ENCODE data around the gene GCK. TPM values are rescaled to one million over a fixed set of nuclear protein-coding genes. Genes with fewer than 3 reads are reported as not detected.

GCK gene
- polyA plus RNA-seq, 4 donors, result 0.85 to 1.1 TPM; not detected in 2

DNA sequence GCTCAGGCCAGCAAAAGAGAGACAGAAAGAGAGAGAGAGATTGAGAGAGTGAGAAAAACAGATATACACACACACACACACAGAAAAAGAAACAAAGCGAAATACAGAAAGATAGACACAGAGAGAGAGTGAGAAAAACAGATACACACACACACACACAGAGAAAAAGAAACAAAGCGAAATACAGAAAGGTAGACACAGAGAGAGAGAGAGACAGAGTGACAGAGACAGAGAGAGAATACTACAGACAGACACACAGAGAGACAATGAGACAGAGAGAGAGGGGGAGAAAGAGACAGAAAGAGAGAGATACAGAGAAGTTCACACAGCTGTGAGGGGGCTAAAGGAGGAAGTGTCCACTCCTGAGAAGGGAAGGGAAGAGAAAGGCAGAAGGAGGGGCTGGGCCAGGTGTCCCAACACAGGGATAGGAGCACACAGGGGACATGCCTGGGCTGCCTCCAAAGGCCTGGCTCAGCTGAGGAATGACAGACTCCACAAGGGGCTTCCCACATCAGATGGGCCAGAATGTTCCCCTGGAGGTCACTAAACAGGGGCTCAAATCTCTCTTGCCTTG is 4.3 kb downstream of the GCK start:
- WGBS, 3 donors, result 86 to 93% (median 88%) methylated on average over 2 of the region's 2 CpGs
- FAIRE-seq, result no peak

DNA sequence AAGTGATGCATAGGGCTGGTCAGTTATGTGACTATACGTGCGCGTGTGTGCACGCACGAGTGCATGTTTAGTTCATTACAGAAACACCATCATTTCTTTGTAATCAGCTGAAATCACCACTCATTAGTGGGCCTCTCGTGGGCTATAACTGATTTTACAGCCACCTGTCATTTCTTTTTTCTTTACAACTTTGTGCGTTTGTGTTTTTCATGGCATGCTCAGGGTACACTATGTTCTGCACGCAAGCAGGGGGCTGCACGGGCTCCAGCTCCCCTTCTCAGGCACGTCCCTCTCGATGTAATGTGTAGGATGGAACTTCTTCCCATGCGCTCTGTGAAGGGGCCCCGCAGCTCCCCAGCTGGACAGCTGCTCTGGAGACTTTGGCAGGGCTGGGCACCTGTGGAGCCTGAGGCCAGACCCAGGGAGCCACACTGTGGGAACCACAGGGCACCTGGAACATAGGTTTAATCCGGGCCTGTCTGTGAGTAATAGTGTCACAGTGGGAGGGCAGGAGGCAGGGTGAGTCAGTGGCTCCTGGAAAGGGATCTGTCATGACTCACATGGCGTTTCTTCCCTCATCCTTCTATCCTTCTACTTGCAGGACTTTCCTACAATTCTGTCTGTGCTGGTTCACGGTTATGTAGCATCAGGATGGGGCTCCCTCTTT is 4.9 kb downstream of the GCK start:
- FAIRE-seq (no peak), DNase-seq (no peak)
- no peaks in the 10 kb centered on the region for H3K36me3 ChIP-seq (ENCODE audit: control insufficient read depth in 3 of 3, insufficient read depth in 2 of 3, low read depth in 1 of 3, low read length in 3 of 3)
- H3K9me3 ChIP-seq (ENCODE audit: control insufficient read depth in 2 of 2, insufficient read depth in 1 of 2, low read depth in 1 of 2, low read length in 1 of 2), result peaks cover 0 to 7% of the 10 kb centered on the region in 2 donors
- H3K4me3 ChIP-seq (ENCODE audit: low read depth in 1 of 3, low read length in 3 of 3), result no peak overlapping the region
- 72 to 79% (median 77%) methylated on average over 16 of the region's 16 CpGs for WGBS, 3 donors
- H3K27ac ChIP-seq (ENCODE audit: low read depth in 1 of 3, low read length in 2 of 3), result no peak overlapping the region
- H3K27me3 ChIP-seq (ENCODE audit: control insufficient read depth in 3 of 3, insufficient read depth in 3 of 3, low read length in 3 of 3), result peaks cover 0 to 6% (median 6%) of the 10 kb centered on the region in 3 donors
- H3K4me1 ChIP-seq (ENCODE audit: control insufficient read depth in 3 of 3, insufficient read depth in 2 of 3, low read depth in 1 of 3, low read length in 2 of 3), result no peaks in the 10 kb centered on the region

More for the DNA sequence above, 4.3 kb downstream of the GCK start:
- no peaks in the 10 kb centered on the region for H3K36me3 ChIP-seq (ENCODE audit: control insufficient read depth in 3 of 3, insufficient read depth in 2 of 3, low read depth in 1 of 3, low read length in 3 of 3)
- no peak overlapping the region for H3K27ac ChIP-seq (ENCODE audit: low read depth in 1 of 3, low read length in 2 of 3)
- H3K4me3 ChIP-seq (ENCODE audit: low read depth in 1 of 3, low read length in 3 of 3), result no peak overlapping the region
- no peaks in the 10 kb centered on the region for H3K4me1 ChIP-seq (ENCODE audit: control insufficient read depth in 3 of 3, insufficient read depth in 2 of 3, low read depth in 1 of 3, low read length in 2 of 3)
- no peak for DNase-seq
- H3K9me3 ChIP-seq (ENCODE audit: control insufficient read depth in 2 of 2, insufficient read depth in 1 of 2, low read depth in 1 of 2, low read length in 1 of 2), result peaks cover 0 to 7% of the 10 kb centered on the region in 2 donors
- H3K27me3 ChIP-seq (ENCODE audit: control insufficient read depth in 3 of 3, insufficient read depth in 3 of 3, low read length in 3 of 3), result peaks cover 0 to 6% (median 6%) of the 10 kb centered on the region in 3 donors

DNA sequence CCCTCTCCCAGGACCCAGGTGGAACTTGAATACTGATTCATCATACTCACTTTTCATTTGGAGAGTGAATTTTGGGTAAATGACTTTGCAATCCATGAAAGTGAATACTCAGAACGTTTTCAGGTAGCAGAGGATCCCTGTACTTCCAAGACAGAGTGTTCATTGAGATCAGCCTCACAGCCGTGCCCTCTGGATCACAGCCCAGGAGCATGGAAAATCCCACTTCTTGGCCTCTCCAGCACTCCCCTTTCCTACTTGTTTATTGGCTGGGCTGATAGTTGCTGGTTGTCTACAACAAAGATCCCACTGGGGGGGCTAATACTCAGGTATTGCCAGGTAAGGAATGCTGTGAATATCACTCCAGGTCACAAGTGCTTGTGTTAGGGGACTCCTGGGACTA is 5.9 kb downstream of the GCK start:
- H3K9me3 ChIP-seq (ENCODE audit: control insufficient read depth in 2 of 2, insufficient read depth in 1 of 2, low read depth in 1 of 2, low read length in 1 of 2), result peaks cover 0 to 7% of the 10 kb centered on the region in 2 donors
- H3K36me3 ChIP-seq (ENCODE audit: control insufficient read depth in 3 of 3, insufficient read depth in 2 of 3, low read depth in 1 of 3, low read length in 3 of 3), result no peaks in the 10 kb centered on the region
- peaks cover 0 to 6% (median 6%) of the 10 kb centered on the region in 3 donors for H3K27me3 ChIP-seq (ENCODE audit: control insufficient read depth in 3 of 3, insufficient read depth in 3 of 3, low read length in 3 of 3)
- H3K4me1 ChIP-seq (ENCODE audit: control insufficient read depth in 3 of 3, insufficient read depth in 2 of 3, low read depth in 1 of 3, low read length in 2 of 3), result no peaks in the 10 kb centered on the region
- FAIRE-seq (no peak), DNase-seq (no peak)
- no peak overlapping the region for H3K4me3 ChIP-seq (ENCODE audit: low read depth in 1 of 3, low read length in 3 of 3)
- WGBS, 3 donors, result 21 to 33% (median 31%) methylated on average over 2 of the region's 2 CpGs
- H3K27ac ChIP-seq (ENCODE audit: low read depth in 1 of 3, low read length in 2 of 3), result no peak overlapping the region

DNA sequence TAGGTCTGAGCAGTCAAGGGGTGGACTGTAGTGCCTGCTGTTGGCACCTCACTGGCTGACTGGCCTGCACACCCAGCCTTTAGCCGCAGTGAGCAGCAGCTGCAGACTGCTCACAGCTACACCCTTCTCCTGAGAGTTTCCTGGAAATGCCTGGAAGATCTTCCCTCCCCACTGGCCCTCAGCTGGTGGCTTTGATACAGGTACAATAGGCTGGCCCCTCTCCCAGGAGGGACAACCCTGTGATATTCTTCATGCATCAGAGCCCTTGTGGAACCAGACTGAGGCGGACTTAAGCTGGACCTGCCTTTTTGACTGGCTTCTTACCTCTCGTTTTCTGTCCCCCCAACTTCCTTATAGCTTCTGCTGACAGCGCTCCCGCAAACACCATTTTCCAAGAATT is 6.4 kb downstream of the GCK start:
- Histone ChIP-seq H3K36me3 (ENCODE audit: control insufficient read depth in 3 of 3, insufficient read depth in 2 of 3, low read depth in 1 of 3, low read length in 3 of 3) (no peaks in the 10 kb centered on the region), H3K27ac (ENCODE audit: low read depth in 1 of 3, low read length in 2 of 3) (no peak overlapping the region), H3K9me3 (ENCODE audit: control insufficient read depth in 2 of 2, insufficient read depth in 1 of 2, low read depth in 1 of 2, low read length in 1 of 2) (peaks cover 0 to 7% of the 10 kb centered on the region in 2 donors), H3K4me3 (ENCODE audit: low read depth in 1 of 3, low read length in 3 of 3) (no peak overlapping the region), H3K27me3 (ENCODE audit: control insufficient read depth in 3 of 3, insufficient read depth in 3 of 3, low read length in 3 of 3) (peaks cover 0 to 6% (median 6%) of the 10 kb centered on the region in 3 donors), H3K4me1 (ENCODE audit: control insufficient read depth in 3 of 3, insufficient read depth in 2 of 3, low read depth in 1 of 3, low read length in 2 of 3) (no peaks in the 10 kb centered on the region)
- FAIRE-seq (no peak), DNase-seq (no peak)
- WGBS, 3 donors, result 77 to 80% (median 80%) methylated on average over 5 of the region's 5 CpGs

DNA sequence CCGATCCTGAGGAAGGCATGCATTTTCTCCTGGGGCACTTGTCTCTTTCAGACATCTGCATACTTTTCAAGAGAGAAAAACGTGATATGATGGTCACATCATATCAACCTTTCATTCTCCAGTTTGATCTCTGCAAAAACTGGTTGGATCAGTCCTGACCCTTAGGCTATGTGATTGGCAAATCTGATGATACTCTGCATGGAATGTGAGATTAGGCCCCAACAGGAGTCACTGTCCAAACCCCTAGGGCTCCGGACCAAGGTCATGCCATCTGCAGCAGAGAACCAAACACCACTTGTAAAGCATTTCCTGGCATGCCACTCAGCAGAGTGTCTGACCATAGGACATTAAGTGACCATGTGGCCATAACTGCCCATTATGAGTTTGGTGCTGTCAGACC is 8.6 kb downstream of the GCK start:
- DNase-seq (no peak), FAIRE-seq (no peak)
- peaks cover 0 to 12% (median 8%) of the 10 kb centered on the region in 3 donors for H3K27me3 ChIP-seq (ENCODE audit: control insufficient read depth in 3 of 3, insufficient read depth in 3 of 3, low read length in 3 of 3)
- WGBS, 3 donors, result 54 to 63% (median 57%) methylated on average over 3 of the region's 3 CpGs
- H3K9me3 ChIP-seq (ENCODE audit: control insufficient read depth in 2 of 2, insufficient read depth in 1 of 2, low read depth in 1 of 2, low read length in 1 of 2), result peaks cover 0 to 7% of the 10 kb centered on the region in 2 donors
- no peak overlapping the region for H3K27ac ChIP-seq (ENCODE audit: low read depth in 1 of 3, low read length in 2 of 3)
- H3K4me1 ChIP-seq (ENCODE audit: control insufficient read depth in 3 of 3, insufficient read depth in 2 of 3, low read depth in 1 of 3, low read length in 2 of 3), result no peaks in the 10 kb centered on the region
- H3K36me3 ChIP-seq (ENCODE audit: control insufficient read depth in 3 of 3, insufficient read depth in 2 of 3, low read depth in 1 of 3, low read length in 3 of 3), result no peaks in the 10 kb centered on the region
- H3K4me3 ChIP-seq (ENCODE audit: low read depth in 1 of 3, low read length in 3 of 3), result no peak overlapping the region

DNA sequence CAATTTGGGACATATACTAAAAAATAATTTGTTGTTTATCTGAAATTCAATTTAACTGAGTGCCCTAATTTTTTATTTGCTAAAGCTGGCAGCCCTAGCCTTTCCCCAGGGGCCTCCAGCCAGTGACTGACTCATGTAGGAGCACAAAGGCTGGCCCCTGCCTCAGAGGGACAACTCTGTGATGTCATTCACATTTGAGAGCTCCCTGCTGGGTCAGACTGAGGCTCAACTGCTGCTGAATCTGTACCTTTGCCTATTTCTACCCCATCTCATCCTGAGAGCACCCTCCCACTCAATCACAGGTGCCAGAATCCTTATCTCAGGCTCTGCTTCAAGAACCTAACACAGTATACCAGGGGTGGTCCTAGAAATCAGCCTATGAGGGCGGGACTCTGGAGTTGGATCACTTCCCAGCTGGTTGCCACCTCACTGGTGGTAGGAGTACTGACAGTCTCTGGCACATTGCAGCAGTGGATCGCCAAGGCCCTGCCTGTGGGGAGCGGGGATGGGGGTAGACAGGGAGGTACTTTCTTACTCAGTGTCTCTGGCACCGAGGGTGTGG is 11.6 kb downstream of the GCK start:
- Histone ChIP-seq H3K4me3 (ENCODE audit: low read depth in 1 of 3, low read length in 3 of 3) (no peak overlapping the region), H3K4me1 (ENCODE audit: control insufficient read depth in 3 of 3, insufficient read depth in 2 of 3, low read depth in 1 of 3, low read length in 2 of 3) (no peaks in the 10 kb centered on the region), H3K27ac (ENCODE audit: low read depth in 1 of 3, low read length in 2 of 3) (no peak overlapping the region), H3K27me3 (ENCODE audit: control insufficient read depth in 3 of 3, insufficient read depth in 3 of 3, low read length in 3 of 3) (peaks cover 0 to 17% (median 5%) of the 10 kb centered on the region in 3 donors), H3K36me3 (ENCODE audit: control insufficient read depth in 3 of 3, insufficient read depth in 2 of 3, low read depth in 1 of 3, low read length in 3 of 3) (no peaks in the 10 kb centered on the region), H3K9me3 (ENCODE audit: control insufficient read depth in 2 of 2, insufficient read depth in 1 of 2, low read depth in 1 of 2, low read length in 1 of 2) (peaks cover 0 to 1% of the 10 kb centered on the region in 2 donors)
- FAIRE-seq, result no peak
- no peak for DNase-seq
- 67 to 75% (median 70%) methylated on average over 4 of the region's 4 CpGs for WGBS, 3 donors

DNA sequence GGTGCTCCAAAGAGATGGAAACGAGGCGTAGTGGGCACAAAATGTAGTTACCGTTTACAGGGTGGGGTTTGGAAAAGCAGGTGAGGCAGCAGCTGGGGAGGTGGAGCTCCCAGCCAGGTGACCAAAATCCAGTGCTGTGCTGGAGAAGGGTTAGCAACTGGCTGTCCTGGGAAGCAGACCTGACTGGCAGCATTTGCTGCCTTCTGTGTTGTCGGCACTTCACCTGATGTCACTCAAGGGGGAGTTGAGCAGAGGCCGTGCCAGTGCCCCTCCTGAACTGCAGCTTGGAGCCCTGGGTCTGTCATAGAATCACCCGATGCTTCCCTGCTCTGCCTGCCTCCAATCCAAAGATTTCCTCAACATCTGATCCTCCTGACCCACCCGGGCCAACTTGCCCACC is 12.8 kb downstream of the GCK start:
- no peaks in the 10 kb centered on the region for H3K9me3 ChIP-seq (ENCODE audit: control insufficient read depth in 2 of 2, insufficient read depth in 1 of 2, low read depth in 1 of 2, low read length in 1 of 2)
- FAIRE-seq (no peak), DNase-seq (no peak)
- no peaks in the 10 kb centered on the region for H3K36me3 ChIP-seq (ENCODE audit: control insufficient read depth in 3 of 3, insufficient read depth in 2 of 3, low read depth in 1 of 3, low read length in 3 of 3)
- no peak overlapping the region for H3K4me3 ChIP-seq (ENCODE audit: low read depth in 1 of 3, low read length in 3 of 3)
- 55 to 72% (median 69%) methylated on average over 7 of the region's 7 CpGs for WGBS, 3 donors
- no peaks in the 10 kb centered on the region for H3K4me1 ChIP-seq (ENCODE audit: control insufficient read depth in 3 of 3, insufficient read depth in 2 of 3, low read depth in 1 of 3, low read length in 2 of 3)
- peaks cover 0 to 13% (median 2%) of the 10 kb centered on the region in 3 donors for H3K27me3 ChIP-seq (ENCODE audit: control insufficient read depth in 3 of 3, insufficient read depth in 3 of 3, low read length in 3 of 3)
- no peak overlapping the region for H3K27ac ChIP-seq (ENCODE audit: low read depth in 1 of 3, low read length in 2 of 3)

DNA sequence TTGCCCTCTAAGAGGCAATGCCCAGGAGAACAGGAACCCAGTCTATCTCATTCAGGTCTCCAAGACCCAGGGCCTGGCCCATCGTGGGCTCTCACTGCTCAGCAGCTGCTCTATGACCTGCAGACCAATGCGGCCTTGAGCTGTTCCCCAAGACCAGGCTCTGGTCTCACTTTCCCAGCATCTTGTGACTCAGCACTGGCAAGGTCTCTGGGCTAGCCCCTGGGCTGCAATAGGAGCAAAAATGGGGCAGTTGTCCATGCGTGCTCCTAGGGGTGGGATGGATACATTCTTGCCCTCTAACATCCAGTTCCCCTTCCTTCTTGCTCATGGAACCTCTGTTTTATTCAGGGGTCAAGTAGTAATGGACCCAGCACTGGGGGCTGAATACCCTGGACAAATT is 13.5 kb downstream of the GCK start:
- Histone ChIP-seq H3K27me3 (ENCODE audit: control insufficient read depth in 3 of 3, insufficient read depth in 3 of 3, low read length in 3 of 3) (peaks cover 0 to 10% (median 2%) of the 10 kb centered on the region in 3 donors), H3K36me3 (ENCODE audit: control insufficient read depth in 3 of 3, insufficient read depth in 2 of 3, low read depth in 1 of 3, low read length in 3 of 3) (no peaks in the 10 kb centered on the region), H3K27ac (ENCODE audit: low read depth in 1 of 3, low read length in 2 of 3) (no peak overlapping the region), H3K4me1 (ENCODE audit: control insufficient read depth in 3 of 3, insufficient read depth in 2 of 3, low read depth in 1 of 3, low read length in 2 of 3) (no peaks in the 10 kb centered on the region), H3K4me3 (ENCODE audit: low read depth in 1 of 3, low read length in 3 of 3) (no peak overlapping the region), H3K9me3 (ENCODE audit: control insufficient read depth in 2 of 2, insufficient read depth in 1 of 2, low read depth in 1 of 2, low read length in 1 of 2) (no peaks in the 10 kb centered on the region)
- WGBS, 3 donors, result 69 to 82% (median 76%) methylated on average over 3 of the region's 3 CpGs
- no peak for DNase-seq
- no peak for FAIRE-seq
